Neural cell (in vitro differentiated cells): ENCODE measurements around the gene SUSD4. TPM values are rescaled to one million over a fixed set of nuclear protein-coding genes. Genes with fewer than 3 reads are reported as not detected.

Experiments used
- H2AFZ ChIP-seq: fragments of 200-600, 300-800 bp; sonication (generic), shearing (Covaris generic); 2 replicates; pipeline ENCODE4 v1.6.0; 2014; ENCODE audit warnings: low read depth, mild to moderate bottlenecking, antibody characterized with exemption, low read length, moderate library complexity
- H3F3A ChIP-seq: fragments of 200-600 bp; shearing (Covaris generic); 2 replicates; pipeline ENCODE4 v1.6.1; 2016; ENCODE audit warnings: mild to moderate bottlenecking, moderate library complexity, mixed read lengths, antibody characterized with exemption, low read length; ENCODE audit not compliant: insufficient read depth, poor library complexity, severe bottlenecking
- H3K27ac ChIP-seq: fragments of 200-600, 300-800 bp; sonication (generic), shearing (Covaris generic); 2 replicates; pipeline ENCODE4 v1.5.1; 2014; ENCODE audit warnings: mild to moderate bottlenecking, low read length, moderate library complexity
- H3K27me3 ChIP-seq: fragments of 300-800, 200-600 bp; sonication (generic), shearing (Covaris generic); 2 replicates; pipeline ENCODE4 v1.6.0; 2014; ENCODE audit warnings: mild to moderate bottlenecking, low read depth, low read length, moderate library complexity; ENCODE audit not compliant: insufficient read depth
- H3K36me3 ChIP-seq: fragments of 300-800, 200-600 bp; sonication (generic), shearing (Covaris generic); 2 replicates; pipeline ENCODE4 v1.5.1; 2014; ENCODE audit warnings: mild to moderate bottlenecking, antibody characterized with exemption, low read length, moderate library complexity; ENCODE audit not compliant: insufficient read depth
- H3K4me2 ChIP-seq: fragments of 300-800, 200-600 bp; sonication (generic), shearing (Covaris generic); 2 replicates; pipeline ENCODE4 v1.6.0; 2014; ENCODE audit warnings: mild to moderate bottlenecking, low read length
- H3K4me3 ChIP-seq: fragments of 300-800, 200-600 bp; sonication (generic), shearing (Covaris generic); 2 replicates; pipeline ENCODE4 v1.5.1; 2014; ENCODE audit warnings: mild to moderate bottlenecking, low read length, moderate library complexity
- H3K79me2 ChIP-seq: fragments of 200-600 bp; shearing (Covaris generic); replicated peaks from 2 replicates; pipeline ENCODE4 v1.6.0; 2014; ENCODE audit warnings: mild to moderate bottlenecking, low read length, moderate library complexity; ENCODE audit not compliant: insufficient read depth
- H3K9ac ChIP-seq: fragments of 300-800, 200-600 bp; sonication (generic), shearing (Covaris generic); 2 replicates; pipeline ENCODE4 v1.6.1; 2016; ENCODE audit warnings: mild to moderate bottlenecking, low read length, mixed read lengths
- H3K9me2 ChIP-seq: fragments of 200-600 bp; shearing (Covaris generic); 2 replicates; pipeline ENCODE4 v1.6.1; 2016; ENCODE audit warnings: mild to moderate bottlenecking, low read length, mixed read lengths; ENCODE audit not compliant: insufficient read depth
- H3K9me3 ChIP-seq: fragments of 200-600, 300-800 bp; sonication (generic), shearing (Covaris generic); 2 replicates; pipeline ENCODE4 v1.6.1; 2016; ENCODE audit warnings: mild to moderate bottlenecking, mixed run types, low read length, moderate library complexity, mixed read lengths
- H4K20me1 ChIP-seq: fragments of 200-600 bp; shearing (Covaris generic); 2 replicates; pipeline ENCODE4 v1.6.1; 2016; ENCODE audit warnings: mild to moderate bottlenecking, mixed run types; ENCODE audit not compliant: insufficient read depth
- CTCF ChIP-seq: fragments of 450-650 bp; IDR thresholded peaks from 2 replicates; pipeline ENCODE4 v1.5.1; 2014; ENCODE audit warnings: antibody characterized with exemption, mild to moderate bottlenecking, moderate library complexity; ENCODE audit not compliant: poor library complexity, severe bottlenecking
- EP300 ChIP-seq: fragments of 450-650 bp; conservative IDR thresholded peaks from 2 replicates; pipeline ENCODE4 v1.6.1; 2014; ENCODE audit warnings: antibody characterized with exemption, mild to moderate bottlenecking, moderate library complexity; ENCODE audit not compliant: poor library complexity, severe bottlenecking
- EZH2 ChIP-seq: fragments of 200-600, 300-800 bp; shearing (Covaris generic), sonication (generic); IDR thresholded peaks from 2 replicates; pipeline ENCODE4 v1.6.1; 2014; ENCODE audit warnings: antibody characterized with exemption, low read length, borderline replicate concordance, mild to moderate bottlenecking; ENCODE audit not compliant: insufficient read depth, poor library complexity, severe bottlenecking
- MXI1 ChIP-seq: fragments of 450-650 bp; conservative IDR thresholded peaks from 2 replicates; pipeline ENCODE4 v1.6.1; 2014; ENCODE audit warnings: antibody characterized with exemption, mild to moderate bottlenecking; ENCODE audit not compliant: poor library complexity, severe bottlenecking
- POLR2AphosphoS5 ChIP-seq: IDR thresholded peaks from 2 replicates; pipeline ENCODE4 v1.6.1; 2012
- RAD21 ChIP-seq: fragments of 450-650 bp; conservative IDR thresholded peaks from 2 replicates; pipeline ENCODE4 v1.6.1; 2014; ENCODE audit warnings: antibody characterized with exemption, mild to moderate bottlenecking, moderate library complexity
- SMC3 ChIP-seq: fragments of 450-650 bp; conservative IDR thresholded peaks from 2 replicates; pipeline ENCODE4 v1.6.1; 2014; ENCODE audit warnings: antibody characterized with exemption, mild to moderate bottlenecking, moderate library complexity; ENCODE audit not compliant: poor library complexity
- TAF1 ChIP-seq: IDR thresholded peaks from 2 replicates; pipeline ENCODE4 v1.6.1; 2012; ENCODE audit warnings: low read depth
- polyA plus RNA-seq: library from polyadenylated mRNA; depleted of rRNA; stranded (reverse); fragments of >200 nt; gene quantifications from 2 replicates; pipeline ENCODE4 v1.2.3, GENCODE V29; 2014
- TF ChIP-seq, protein P1 (sequence below): IDR thresholded peaks from 2 replicates; pipeline ENCODE4 v1.6.1; 2012; ENCODE audit warnings: borderline replicate concordance

SUSD4 gene
- polyA plus RNA-seq, 1 donor from 2014 or later = 31.5 TPM

GRCh38 chr1:223403184-223403815 is 39.3 kb upstream of the SUSD4 start:
- H3K27ac ChIP-seq = no peak overlapping the region
- H4K20me1 ChIP-seq = no peaks in the 10 kb centered on the region
- H3K27me3 ChIP-seq = no peaks in the 10 kb centered on the region
- H2AFZ ChIP-seq = no peak overlapping the region
- no peaks in the 10 kb centered on the region for H3F3A ChIP-seq
- no peaks in the 10 kb centered on the region for H3K9me2 ChIP-seq
- no peaks in the 10 kb centered on the region for H3K9me3 ChIP-seq
- H3K79me2 ChIP-seq = no peaks in the 10 kb centered on the region
- H3K9ac ChIP-seq = no peak overlapping the region
- TF ChIP-seq TAF1 (no peak), CTCF (no peak), POLR2AphosphoS5 (no peak), RAD21 (no peak), EZH2 (no peak), EP300 (no peak), SMC3 (no peak), MXI1 (no peak)
- TF ChIP-seq, protein P1, sequence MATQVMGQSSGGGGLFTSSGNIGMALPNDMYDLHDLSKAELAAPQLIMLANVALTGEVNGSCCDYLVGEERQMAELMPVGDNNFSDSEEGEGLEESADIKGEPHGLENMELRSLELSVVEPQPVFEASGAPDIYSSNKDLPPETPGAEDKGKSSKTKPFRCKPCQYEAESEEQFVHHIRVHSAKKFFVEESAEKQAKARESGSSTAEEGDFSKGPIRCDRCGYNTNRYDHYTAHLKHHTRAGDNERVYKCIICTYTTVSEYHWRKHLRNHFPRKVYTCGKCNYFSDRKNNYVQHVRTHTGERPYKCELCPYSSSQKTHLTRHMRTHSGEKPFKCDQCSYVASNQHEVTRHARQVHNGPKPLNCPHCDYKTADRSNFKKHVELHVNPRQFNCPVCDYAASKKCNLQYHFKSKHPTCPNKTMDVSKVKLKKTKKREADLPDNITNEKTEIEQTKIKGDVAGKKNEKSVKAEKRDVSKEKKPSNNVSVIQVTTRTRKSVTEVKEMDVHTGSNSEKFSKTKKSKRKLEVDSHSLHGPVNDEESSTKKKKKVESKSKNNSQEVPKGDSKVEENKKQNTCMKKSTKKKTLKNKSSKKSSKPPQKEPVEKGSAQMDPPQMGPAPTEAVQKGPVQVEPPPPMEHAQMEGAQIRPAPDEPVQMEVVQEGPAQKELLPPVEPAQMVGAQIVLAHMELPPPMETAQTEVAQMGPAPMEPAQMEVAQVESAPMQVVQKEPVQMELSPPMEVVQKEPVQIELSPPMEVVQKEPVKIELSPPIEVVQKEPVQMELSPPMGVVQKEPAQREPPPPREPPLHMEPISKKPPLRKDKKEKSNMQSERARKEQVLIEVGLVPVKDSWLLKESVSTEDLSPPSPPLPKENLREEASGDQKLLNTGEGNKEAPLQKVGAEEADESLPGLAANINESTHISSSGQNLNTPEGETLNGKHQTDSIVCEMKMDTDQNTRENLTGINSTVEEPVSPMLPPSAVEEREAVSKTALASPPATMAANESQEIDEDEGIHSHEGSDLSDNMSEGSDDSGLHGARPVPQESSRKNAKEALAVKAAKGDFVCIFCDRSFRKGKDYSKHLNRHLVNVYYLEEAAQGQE = no peak
- no peak overlapping the region for H3K4me2 ChIP-seq
- H3K36me3 ChIP-seq = no peaks in the 10 kb centered on the region
- H3K4me3 ChIP-seq = no peak overlapping the region

- Histone ChIP-seq H3K4me3 (no peak overlapping the region), H2AFZ (no peak overlapping the region), H3K4me2 (no peak overlapping the region), H3K9me3 (no peaks in the 10 kb centered on the region), H3K27ac (no peak overlapping the region), H4K20me1 (no peaks in the 10 kb centered on the region), H3K27me3 (no peaks in the 10 kb centered on the region), H3K9me2 (no peaks in the 10 kb centered on the region), H3K36me3 (no peaks in the 10 kb centered on the region), H3K9ac (no peak overlapping the region), H3K79me2 (no peaks in the 10 kb centered on the region), H3F3A (no peaks in the 10 kb centered on the region)
- TF ChIP-seq RAD21 (no peak), POLR2AphosphoS5 (no peak)
- TF ChIP-seq, protein P1 = no peak
These were observed 38.8 kb upstream of the SUSD4 start for GRCh38 chr1:223402790-223403142.
